HG03095 (cell line): ENCODE measurements around the gene CHN1.

Experiments used
- ATAC-seq: cut with Tn5 transposase; IDR thresholded peaks from one replicate; pipeline ENCODE4 v1.9.1; 2021; ENCODE audit warnings: moderate library complexity; ENCODE audit not compliant: unreplicated experiment

Gene CHN1

GRCh38 chr2:174789001-174789400, 216.2 kb downstream of the CHN1 start:
- ATAC-seq, result no peak

- ATAC-seq, result no peak
Measured at GRCh38 chr2:174788291-174788929, 216.8 kb downstream of the CHN1 start.

DNA sequence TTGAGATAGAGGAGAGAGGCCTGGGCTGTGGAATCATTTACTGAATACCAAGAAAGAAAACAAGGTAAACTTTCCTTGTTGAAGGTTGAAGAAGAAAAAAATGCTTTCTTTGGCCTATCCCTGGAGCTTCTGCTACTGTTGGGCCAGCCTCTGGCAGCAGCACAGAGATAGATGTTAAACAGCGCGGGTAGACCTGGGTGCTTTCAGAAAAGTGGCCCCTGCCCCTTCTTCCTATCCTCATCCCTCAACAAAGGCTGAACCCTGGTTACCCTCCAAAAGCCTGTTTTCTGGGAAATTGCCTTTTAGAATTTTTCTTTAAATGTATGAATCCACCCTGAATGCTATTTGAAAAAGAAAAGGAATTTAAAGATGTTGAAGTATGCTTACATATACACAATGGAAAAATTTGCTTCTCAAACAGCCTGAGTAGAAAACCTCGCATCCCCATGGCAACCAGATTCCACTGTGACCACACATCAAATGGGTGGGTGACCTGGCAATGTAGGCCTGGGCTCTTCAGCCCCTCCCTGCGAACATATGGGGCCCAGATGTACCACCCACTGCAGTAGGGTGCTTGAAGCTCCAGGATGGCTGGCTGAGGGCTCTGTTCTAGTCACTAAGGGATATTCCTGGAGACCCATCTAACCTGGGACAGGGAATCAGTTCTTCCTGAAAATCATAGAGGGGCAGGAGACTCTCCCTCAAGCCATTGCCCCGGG, 217.5 kb downstream of the CHN1 start:
- ATAC-seq, result no peak

- ATAC-seq, result no peak
Measured at GRCh38 chr2:174786066-174786725, 219.0 kb downstream of the CHN1 start.

DNA sequence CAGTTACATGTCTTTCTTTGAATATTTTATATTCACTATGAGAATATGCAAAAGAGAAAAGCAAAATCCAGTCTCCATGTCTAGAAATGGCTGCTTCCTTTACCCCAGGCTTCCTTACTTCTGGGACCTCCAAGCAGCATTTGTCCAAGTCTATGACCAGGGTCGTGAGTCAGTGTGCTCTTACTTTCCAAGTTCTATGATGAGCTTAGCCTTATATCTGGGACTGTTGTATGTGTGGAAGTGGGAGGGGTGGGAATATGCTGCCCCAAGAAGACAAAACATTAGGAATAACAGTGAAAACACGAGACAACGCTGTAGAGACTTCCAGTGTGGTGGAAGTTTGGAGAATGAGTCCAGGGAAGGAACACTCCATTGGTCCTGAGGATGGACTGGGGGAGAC, 219.7 kb downstream of the CHN1 start:
- ATAC-seq, result no peak

GRCh38 chr2:174784909-174785308, 220.3 kb downstream of the CHN1 start:
- no peak for ATAC-seq

DNA sequence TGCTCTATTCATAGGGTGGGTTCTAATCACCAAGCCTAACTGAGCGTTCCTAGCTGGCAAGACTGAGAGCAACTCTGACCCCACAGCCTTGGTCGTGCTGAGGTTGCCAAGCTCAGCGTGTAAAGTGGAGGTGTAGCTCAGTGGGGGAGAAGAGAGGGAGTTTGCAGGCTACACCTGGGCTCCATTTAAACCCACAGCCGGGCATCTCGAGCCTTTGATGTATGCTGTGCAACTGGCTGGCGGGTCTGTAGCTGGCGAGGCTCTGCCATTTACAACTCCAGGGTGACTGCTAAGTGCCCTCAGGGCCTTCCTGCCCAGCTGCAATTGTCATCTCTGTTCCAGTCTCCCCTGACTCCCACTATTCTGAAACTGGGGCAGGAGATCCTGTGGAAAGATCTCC, 220.9 kb downstream of the CHN1 start:
- no peak for ATAC-seq

DNA sequence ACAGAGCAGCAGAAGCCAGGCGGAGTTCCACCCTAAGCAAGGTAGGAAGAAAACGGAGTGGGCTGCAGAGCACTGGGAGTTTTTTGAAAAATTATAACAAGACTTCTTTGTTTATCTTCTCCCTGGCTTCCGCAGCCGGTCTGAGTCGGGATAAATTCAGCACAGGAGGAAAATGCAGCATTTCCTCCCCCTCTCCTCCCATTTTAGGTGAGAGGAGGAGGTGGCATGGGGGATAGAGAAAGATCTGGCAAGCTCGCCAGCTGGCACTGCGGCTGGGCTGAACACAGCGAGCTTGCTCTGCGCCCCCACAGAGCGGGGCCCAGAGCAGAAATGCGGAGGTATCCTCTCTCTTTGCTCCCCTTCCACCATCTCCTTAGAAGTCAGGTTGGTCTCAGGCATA, 223.2 kb downstream of the CHN1 start:
- ATAC-seq, result no peak

GRCh38 chr2:174781298-174781697, 223.9 kb downstream of the CHN1 start:
- no peak for ATAC-seq

DNA sequence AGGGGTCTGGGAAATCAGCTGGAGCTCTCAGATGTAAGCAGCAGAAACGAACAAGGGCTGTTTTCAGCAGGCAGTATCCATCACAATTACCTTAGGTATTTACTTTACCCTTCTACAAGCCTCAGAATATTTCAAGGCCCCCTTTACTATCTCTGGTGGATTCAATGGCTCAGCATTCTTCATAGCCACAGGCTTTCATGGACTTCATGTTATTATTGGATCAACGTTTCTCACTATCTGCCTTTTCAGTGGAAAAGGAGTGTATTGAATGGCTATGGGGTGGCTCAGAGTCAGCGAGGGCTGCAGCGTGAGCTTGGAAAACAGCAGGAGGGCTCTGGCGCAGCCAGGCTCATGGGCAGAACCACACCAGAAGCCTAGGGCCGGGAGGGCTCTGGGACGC, 224.3 kb downstream of the CHN1 start:
- no peak for ATAC-seq

GRCh38 chr2:174780191-174780840, 224.9 kb downstream of the CHN1 start:
- ATAC-seq, result no peak

GRCh38 chr2:174779361-174779928, 225.7 kb downstream of the CHN1 start:
- no peak for ATAC-seq

GRCh38 chr2:174778085-174778981, 226.8 kb downstream of the CHN1 start:
- peak; percentile 56 for ATAC-seq

DNA sequence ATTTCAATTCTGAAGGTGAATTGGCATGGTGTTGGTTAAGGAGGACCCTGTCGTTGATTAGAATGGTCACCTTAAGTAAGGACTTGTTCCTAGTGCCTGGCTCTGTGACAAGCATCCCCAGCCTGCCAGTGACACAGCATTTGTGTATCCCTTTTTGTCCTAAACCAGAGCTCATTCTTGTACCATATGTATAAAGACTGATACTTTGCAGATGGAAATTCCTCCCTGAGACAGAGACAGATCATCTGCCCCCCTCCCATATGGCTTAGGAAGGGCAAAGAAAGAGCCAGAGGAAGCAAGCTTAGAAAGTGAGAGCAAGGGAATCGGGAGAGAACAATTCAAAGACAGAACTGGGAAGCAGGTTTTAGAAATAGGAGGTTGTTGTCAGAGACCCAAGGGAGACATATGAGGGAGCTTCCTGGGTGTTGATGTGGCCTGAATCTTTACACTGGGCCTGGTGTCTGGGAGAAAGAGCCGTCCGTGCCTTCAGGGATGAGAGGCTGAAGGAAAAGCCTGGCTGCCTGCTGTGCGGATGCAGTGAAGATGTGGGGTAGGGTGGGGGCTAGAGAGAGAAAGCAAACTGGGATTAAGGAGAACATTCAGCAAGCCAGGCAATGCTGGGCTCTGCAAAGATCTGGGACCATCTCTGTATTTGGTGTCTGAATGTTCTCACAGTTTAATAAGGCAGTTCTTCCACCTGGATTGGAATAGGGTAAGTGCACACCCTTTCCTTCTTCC, 227.7 kb downstream of the CHN1 start:
- no peak for ATAC-seq

- ATAC-seq, result no peak
Measured at GRCh38 chr2:174776675-174777074, 228.5 kb downstream of the CHN1 start.

DNA sequence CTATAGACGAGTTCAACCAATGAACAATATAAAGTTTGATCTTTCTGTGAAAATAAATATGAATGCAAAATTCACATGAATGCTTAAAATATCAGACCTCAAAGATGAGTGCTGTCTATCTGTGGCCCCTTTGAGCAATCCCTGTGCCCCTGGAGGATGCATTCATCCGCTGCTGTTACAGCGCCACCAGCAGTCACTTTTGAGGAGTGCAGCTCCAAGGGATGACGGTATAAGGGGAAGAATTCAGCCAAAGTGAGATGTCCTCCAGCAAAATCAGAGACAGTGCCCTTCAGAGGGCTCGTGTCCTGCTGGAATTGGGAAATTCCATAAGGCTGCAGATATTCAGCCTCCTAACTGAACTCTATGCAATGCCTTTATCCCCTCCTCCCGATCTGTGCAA, 229.0 kb downstream of the CHN1 start:
- ATAC-seq, result no peak

GRCh38 chr2:174775571-174775980, 229.6 kb downstream of the CHN1 start:
- no peak for ATAC-seq

GRCh38 chr2:174774886-174775285, 230.3 kb downstream of the CHN1 start:
- ATAC-seq, result no peak

DNA sequence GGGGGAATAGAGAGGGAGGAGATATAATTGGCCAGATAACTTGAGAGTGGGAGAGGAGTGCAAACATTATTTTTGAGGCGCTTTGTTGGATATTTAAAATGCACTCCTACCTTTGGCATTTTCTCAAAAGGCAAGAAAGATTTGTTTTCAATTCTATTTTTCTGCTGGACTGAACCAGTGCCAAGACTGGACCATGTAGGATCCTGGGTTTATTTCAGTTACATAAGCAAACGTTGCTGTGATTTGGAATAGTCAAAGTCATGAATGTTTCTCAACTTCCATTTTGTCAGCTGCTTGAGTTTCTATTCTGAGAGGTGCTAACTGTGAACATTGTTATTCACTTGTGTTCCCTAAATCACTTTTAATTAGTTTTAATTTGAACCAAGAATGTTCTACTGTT, 232.0 kb downstream of the CHN1 start:
- no peak for ATAC-seq

GRCh38 chr2:174772472-174772801, 232.7 kb downstream of the CHN1 start:
- ATAC-seq, result no peak
